Prostate gland (tissue), 2 donors: ENCODE results near the gene ANKRD12.

ENCODE experiments used
- POLR2A ChIP-seq: fragments of 450-650 bp; IDR thresholded peaks from one replicate; pipeline ENCODE4 v1.6.1; 2016; ENCODE audit warnings: antibody characterized with exemption, mild to moderate bottlenecking
- POLR2AphosphoS5 ChIP-seq: sonication (generic); formaldehyde crosslinking; IDR thresholded peaks from one replicate; pipeline ENCODE4 v1.6.1; 2017; ENCODE audit warnings: antibody characterized with exemption
- TF ChIP-seq, protein P1 (sequence below), 4 experiments: fragments of 200-600 bp in 2 of 4; fragments of 450-650 bp in 2 of 4; sonication (generic) in 2 of 4; IDR thresholded peaks; 1 replicate in 3 of 4; 2 replicates in 1 of 4; pipeline ENCODE4 v1.5.1; 2016 to 2019; ENCODE audit warnings: antibody characterized with exemption in 4 of 4, mild to moderate bottlenecking in 2 of 4, moderate library complexity in 2 of 4

DNA sequence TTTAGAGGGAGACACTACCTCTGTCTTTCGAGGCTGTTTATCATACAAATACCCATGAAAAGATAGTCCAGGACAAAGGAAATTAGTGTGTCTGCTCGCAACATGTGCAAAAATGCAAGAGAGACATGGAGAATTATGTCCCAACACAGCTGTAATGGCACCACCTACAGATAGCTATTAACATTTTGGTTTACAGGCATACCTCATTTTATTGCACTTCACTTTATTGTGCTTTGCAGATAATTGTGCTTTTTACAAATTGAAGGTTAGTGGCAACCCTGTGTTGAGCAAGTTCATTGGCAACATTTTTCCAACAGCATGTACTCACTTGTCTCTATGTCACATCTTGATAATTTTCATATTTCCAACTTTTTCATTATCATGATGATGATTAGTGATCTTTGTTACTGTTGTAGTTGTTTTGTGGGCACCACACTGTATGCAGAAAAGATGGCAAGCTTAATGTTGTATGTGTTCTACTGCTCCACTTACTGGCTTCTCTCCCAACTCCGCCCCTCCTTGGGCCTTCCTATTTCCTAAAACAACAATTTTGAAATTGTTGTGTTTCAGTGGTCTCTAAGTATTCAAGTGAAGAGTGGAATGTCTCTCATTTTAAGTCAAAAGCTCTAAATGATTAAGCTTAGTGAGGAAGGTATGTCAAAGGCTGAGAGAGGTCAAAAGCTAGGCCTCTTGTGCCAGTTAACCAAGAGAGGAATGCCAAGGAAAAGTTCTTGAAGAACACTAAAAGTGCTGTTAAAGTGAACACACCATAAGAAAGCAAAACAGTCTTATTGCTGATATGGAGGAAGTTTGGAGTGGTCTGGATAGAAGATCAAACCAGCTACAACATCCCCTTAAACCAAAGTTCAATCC, 52.0 kb downstream of the ANKRD12 start:
- TF ChIP-seq, protein P1, sequence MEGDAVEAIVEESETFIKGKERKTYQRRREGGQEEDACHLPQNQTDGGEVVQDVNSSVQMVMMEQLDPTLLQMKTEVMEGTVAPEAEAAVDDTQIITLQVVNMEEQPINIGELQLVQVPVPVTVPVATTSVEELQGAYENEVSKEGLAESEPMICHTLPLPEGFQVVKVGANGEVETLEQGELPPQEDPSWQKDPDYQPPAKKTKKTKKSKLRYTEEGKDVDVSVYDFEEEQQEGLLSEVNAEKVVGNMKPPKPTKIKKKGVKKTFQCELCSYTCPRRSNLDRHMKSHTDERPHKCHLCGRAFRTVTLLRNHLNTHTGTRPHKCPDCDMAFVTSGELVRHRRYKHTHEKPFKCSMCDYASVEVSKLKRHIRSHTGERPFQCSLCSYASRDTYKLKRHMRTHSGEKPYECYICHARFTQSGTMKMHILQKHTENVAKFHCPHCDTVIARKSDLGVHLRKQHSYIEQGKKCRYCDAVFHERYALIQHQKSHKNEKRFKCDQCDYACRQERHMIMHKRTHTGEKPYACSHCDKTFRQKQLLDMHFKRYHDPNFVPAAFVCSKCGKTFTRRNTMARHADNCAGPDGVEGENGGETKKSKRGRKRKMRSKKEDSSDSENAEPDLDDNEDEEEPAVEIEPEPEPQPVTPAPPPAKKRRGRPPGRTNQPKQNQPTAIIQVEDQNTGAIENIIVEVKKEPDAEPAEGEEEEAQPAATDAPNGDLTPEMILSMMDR (IDR thresholded peaks at IDR 0.05), result no peak
- no peak for TF ChIP-seq POLR2A
- no peak for TF ChIP-seq POLR2AphosphoS5
